WTC11 (cell line): Measurements from ENCODE around the gene WFDC6. TPM values are rescaled to one million over a fixed set of nuclear protein-coding genes. Genes with fewer than 3 reads are reported as not detected.

Experiments used
- ATAC-seq: fragments of 200-7000 bp; cut with Tn5 transposase; 2 replicates; pipeline ENCODE4 v1.10.0; 2021; ENCODE audit warnings: mild to moderate bottlenecking, moderate library complexity
- CTCF ChIA-PET: fragments of 300-600 bp; sonication (Branson Sonifier 250); formaldehyde crosslinking; loops from one replicate; lab custom pipeline; 2021; ENCODE audit warnings: antibody characterized with exemption; lab: Charles Lee
- POLR2A ChIA-PET: fragments of 350-600 bp; sonication (Branson Sonifier 250); formaldehyde crosslinking; loops from one replicate; lab custom pipeline; 2021; ENCODE audit warnings: antibody characterized with exemption; lab: Charles Lee
- DNase-seq: peaks from one replicate; pipeline ENCODE4 v3.0.0; 2021; ENCODE audit warnings: low spot score
- H3K27ac Mint-ChIP-seq: 2 replicates; pipeline ENCODE4 v1.8.0; 2021; ENCODE audit warnings: mixed read lengths
- H3K27me3 Mint-ChIP-seq: 2 replicates; pipeline ENCODE4 v1.8.0; 2021; ENCODE audit warnings: low read depth, mild to moderate bottlenecking, moderate library complexity, mixed read lengths
- H3K36me3 Mint-ChIP-seq: 2 replicates; pipeline ENCODE4 v1.8.0; 2021; ENCODE audit warnings: mixed read lengths
- H3K4me1 Mint-ChIP-seq: 2 replicates; pipeline ENCODE4 v1.8.0; 2022; ENCODE audit warnings: mixed read lengths
- H3K4me3 Mint-ChIP-seq: 2 replicates; pipeline ENCODE4 v1.8.0; 2021; ENCODE audit warnings: mild to moderate bottlenecking, moderate library complexity, mixed read lengths
- H3K9me3 Mint-ChIP-seq: 2 replicates; pipeline ENCODE4 v1.8.0; 2021; ENCODE audit warnings: mixed read lengths
- ATF1 ChIP-seq: sonication (generic); formaldehyde crosslinking; IDR thresholded peaks from 2 replicates; pipeline ENCODE4 v1.8.1; 2023; ENCODE audit warnings: mild to moderate bottlenecking, moderate library complexity, missing genetic modification reagents
- ATF2 ChIP-seq: sonication (generic); formaldehyde crosslinking; IDR thresholded peaks from 2 replicates; pipeline ENCODE4 v1.8.1; 2022; ENCODE audit warnings: low read depth, missing genetic modification reagents, borderline replicate concordance
- ATF3 ChIP-seq: sonication (generic); formaldehyde crosslinking; conservative IDR thresholded peaks from 2 replicates; pipeline ENCODE4 v1.8.1; 2022; ENCODE audit warnings: mild to moderate bottlenecking, missing genetic modification reagents
- CTCF ChIP-seq: fragments of 200-600 bp; IDR thresholded peaks from 2 replicates; pipeline ENCODE4 v1.8.0; 2022; ENCODE audit warnings: antibody characterized with exemption
- ELF4 ChIP-seq: sonication (generic); formaldehyde crosslinking; IDR thresholded peaks from 2 replicates; pipeline ENCODE4 v1.8.1; 2022; ENCODE audit warnings: low read depth, mild to moderate bottlenecking, moderate library complexity, missing genetic modification reagents
- GABPB1 ChIP-seq: sonication (generic); formaldehyde crosslinking; IDR thresholded peaks from 2 replicates; pipeline ENCODE4 v1.8.1; 2023; ENCODE audit warnings: mild to moderate bottlenecking, missing genetic modification reagents
- IRF2 ChIP-seq: sonication (generic); formaldehyde crosslinking; IDR thresholded peaks from 2 replicates; pipeline ENCODE4 v1.8.0; 2022; ENCODE audit warnings: low read depth, missing genetic modification reagents, borderline replicate concordance
- MLX ChIP-seq: sonication (generic); formaldehyde crosslinking; IDR thresholded peaks from 2 replicates; pipeline ENCODE4 v1.8.1; 2023; ENCODE audit warnings: mild to moderate bottlenecking, missing genetic modification reagents, moderate library complexity
- NFE2L1 ChIP-seq: sonication (generic); formaldehyde crosslinking; IDR thresholded peaks from 2 replicates; pipeline ENCODE4 v1.8.1; 2023; ENCODE audit warnings: missing genetic modification reagents
- NFYB ChIP-seq: sonication (generic); formaldehyde crosslinking; conservative IDR thresholded peaks from 2 replicates; pipeline ENCODE4 v1.8.0; 2022; ENCODE audit warnings: low read depth, missing genetic modification reagents
- RELA ChIP-seq: sonication (generic); formaldehyde crosslinking; IDR thresholded peaks from 2 replicates; pipeline ENCODE4 v1.8.1; 2022; ENCODE audit warnings: missing genetic modification reagents, mild to moderate bottlenecking, borderline replicate concordance
- SP1 ChIP-seq: sonication (generic); formaldehyde crosslinking; conservative IDR thresholded peaks from 2 replicates; pipeline ENCODE4 v1.8.1; 2022; ENCODE audit warnings: missing genetic modification reagents
- TCF7 ChIP-seq: sonication (generic); formaldehyde crosslinking; IDR thresholded peaks from 2 replicates; pipeline ENCODE4 v1.8.0; 2022; ENCODE audit warnings: mild to moderate bottlenecking, low read depth, missing genetic modification reagents, moderate library complexity
- TEAD1 ChIP-seq: sonication (generic); formaldehyde crosslinking; IDR thresholded peaks from 2 replicates; pipeline ENCODE4 v1.8.0; 2022; ENCODE audit warnings: mild to moderate bottlenecking, missing genetic modification reagents
- TEAD4 ChIP-seq: sonication (generic); formaldehyde crosslinking; IDR thresholded peaks from 2 replicates; pipeline ENCODE4 v1.8.0; 2022; ENCODE audit warnings: mild to moderate bottlenecking, missing genetic modification reagents
- TP53 ChIP-seq: sonication (generic); formaldehyde crosslinking; IDR thresholded peaks from 2 replicates; pipeline ENCODE4 v1.8.1; 2023; ENCODE audit warnings: mild to moderate bottlenecking, missing genetic modification reagents
- ZNF219 ChIP-seq: sonication (generic); formaldehyde crosslinking; IDR thresholded peaks from 2 replicates; pipeline ENCODE4 v1.8.0; 2023; ENCODE audit warnings: missing genetic modification reagents, mild to moderate bottlenecking, borderline replicate concordance
- ZNF671 ChIP-seq: fragments of 250-450 bp; sonication (Bioruptor Pico); IDR thresholded peaks from 2 replicates; pipeline ENCODE4 v1.8.0; 2021; ENCODE audit warnings: mild to moderate bottlenecking
- total RNA-seq: library from RNA; stranded (reverse); gene quantifications from 3 replicates; pipeline ENCODE4 v1.2.3, GENCODE V29; 2021

Gene WFDC6
- total RNA-seq, 1 experiment from 2014 or later, result not detected

- TF ChIP-seq IRF2, result no peak
- no peak for TF ChIP-seq ATF1 (CRISPR knock-in tag)
- TF ChIP-seq, all 79 proteins: peak for 0
Measured at GRCh38 chr20:45509091-45509490, 30.2 kb downstream of the WFDC6 start (continued).

- no peak for ATAC-seq
- Mint-ChIP-seq H3K36me3 (no peaks in the 10 kb centered on the region), H3K27me3 (no peaks in the 10 kb centered on the region; the same call in 1 of the 2 replicates), H3K4me1 (peaks cover 3% of the 10 kb centered on the region; the same call in 1 of the 2 replicates), H3K27ac (no peak overlapping the region), H3K9me3 (peaks cover 3% of the 10 kb centered on the region), H3K4me3 (no peak overlapping the region)
- DNase-seq, result no peak
- TF ChIP-seq GABPB1 (CRISPR knock-in tag) (0 out of 2 replicates have a peak, but pooled peaks have one; percentile 42), NFE2L1 (CRISPR knock-in tag) (no peak)
- ChIA-PET POLR2A (no interaction called here), CTCF (interaction anchor here (0.6 to 1.1 kb wide), 2 partner anchors 134 to 293 kb away, joined by 3 to 4 read pairs; no protein-coding TSS in a partner anchor)
Measured at GRCh38 chr20:45508068-45508886, 31.0 kb downstream of the WFDC6 start.

GRCh38 chr20:45507011-45507820 lies 32.1 kb downstream of the WFDC6 start:
- peaks cover 2% of the 10 kb centered on the region for H3K9me3 Mint-ChIP-seq
- peaks cover 3% of the 10 kb centered on the region; the same call in 1 of the 2 replicates for H3K4me1 Mint-ChIP-seq
- ChIA-PET CTCF (interaction anchor here (0.6 to 1.4 kb wide), 3 partner anchors 133 to 292 kb away, joined by 3 to 4 read pairs (median 3); no protein-coding TSS in a partner anchor), POLR2A (no interaction called here)
- TF ChIP-seq ATF2 (CRISPR knock-in tag) (no peak), ELF4 (CRISPR knock-in tag) (no peak), SP1 (no peak), GABPB1 (CRISPR knock-in tag) (no peak), ZNF219 (CRISPR knock-in tag) (no peak), CTCF (no peak), TEAD4 (no peak)
- DNase-seq (no peak), ATAC-seq (no peak)
- no peaks in the 10 kb centered on the region for H3K36me3 Mint-ChIP-seq
- H3K27me3 Mint-ChIP-seq, result no peaks in the 10 kb centered on the region; the same call in 1 of the 2 replicates
- no peak overlapping the region for H3K4me3 Mint-ChIP-seq
- no peak overlapping the region for H3K27ac Mint-ChIP-seq

- H3K27me3 Mint-ChIP-seq, result no peaks in the 10 kb centered on the region; the same call in 1 of the 2 replicates
Measured at GRCh38 chr20:45506398-45506797, 32.9 kb downstream of the WFDC6 start.

GRCh38 chr20:45503403-45503802 lies 35.9 kb downstream of the WFDC6 start:
- no peak for ATAC-seq
- no peak for DNase-seq
- no peak overlapping the region for H3K27ac Mint-ChIP-seq
- TF ChIP-seq RELA (CRISPR knock-in tag) (no peak), MLX (CRISPR knock-in tag) (no peak), ATF3 (no peak), ZNF671 (CRISPR knock-in tag) (no peak), TEAD1 (CRISPR knock-in tag) (no peak)
- TF ChIP-seq, all 79 proteins: peak for 0
- Mint-ChIP-seq H3K36me3 (no peaks in the 10 kb centered on the region), H3K27me3 (no peaks in the 10 kb centered on the region), H3K9me3 (no peaks in the 10 kb centered on the region), H3K4me1 (peaks cover 3% of the 10 kb centered on the region; the same call in 1 of the 2 replicates), H3K4me3 (no peak overlapping the region)
- POLR2A ChIA-PET, result interaction anchor here (1.3 kb wide), 1 partner anchor 50 kb away, joined by 4 read pairs; no protein-coding TSS in a partner anchor
- CTCF ChIA-PET, result interaction anchor here (1.0 kb wide), 2 partner anchors 16 to 267 kb away, joined by 3 to 6 read pairs; no protein-coding TSS in a partner anchor

More at GRCh38 chr20:45506398-45506797, 32.9 kb downstream of the WFDC6 start:
- CTCF ChIA-PET, result interaction anchor here (1.4 kb wide), 1 partner anchor 195 kb away, joined by 3 read pairs; no protein-coding TSS in a partner anchor
- DNase-seq (no peak), ATAC-seq (no peak)
- POLR2A ChIA-PET, result no interaction called here
- H3K4me1 Mint-ChIP-seq, result peaks cover 3% of the 10 kb centered on the region; the same call in 1 of the 2 replicates
- TF ChIP-seq NFYB (CRISPR knock-in tag) (peak; percentile 35; the same call in 1 of the 2 replicates), TCF7 (CRISPR knock-in tag) (no peak), TP53 (CRISPR knock-in tag) (no peak)
- no peak overlapping the region for H3K4me3 Mint-ChIP-seq
- H3K27ac Mint-ChIP-seq, result no peak overlapping the region
- H3K9me3 Mint-ChIP-seq, result no peaks in the 10 kb centered on the region
- no peaks in the 10 kb centered on the region for H3K36me3 Mint-ChIP-seq
